Smooth muscle cell (in vitro differentiated cells): ENCODE results near the gene TNS3. TPM values are rescaled to one million over a fixed set of nuclear protein-coding genes. Genes with fewer than 3 reads are reported as not detected.

Source experiments
- DNase-seq: peaks from one replicate; lab custom pipeline; 2025; ENCODE audit not compliant: unreplicated experiment; lab: John Stamatoyannopoulos, UW
- H2AFZ ChIP-seq: fragments of 200-600 bp; sonication (generic); 2 replicates; pipeline ENCODE4 v1.6.0; 2016; ENCODE audit warnings: antibody characterized with exemption, low read depth, mild to moderate bottlenecking
- H3F3A ChIP-seq: fragments of 200-600 bp; sonication (generic); 2 replicates; pipeline ENCODE4 v1.6.0; 2017; ENCODE audit warnings: antibody characterized with exemption, low read depth
- H3K27ac ChIP-seq: fragments of 200-600 bp; sonication (generic); 2 replicates; pipeline ENCODE4 v1.5.1; 2016; ENCODE audit warnings: low read depth, mild to moderate bottlenecking
- H3K27me3 ChIP-seq: fragments of 200-600 bp; sonication (generic); 2 replicates; pipeline ENCODE4 v1.6.1; 2016; ENCODE audit warnings: low read depth, mild to moderate bottlenecking
- H3K36me3 ChIP-seq: fragments of 200-600 bp; sonication (generic); 2 replicates; pipeline ENCODE4 v1.5.1; 2016; ENCODE audit warnings: low read depth
- H3K4me1 ChIP-seq: fragments of 200-600 bp; sonication (generic); 2 replicates; pipeline ENCODE4 v1.5.1; 2016; ENCODE audit warnings: low read depth
- H3K4me2 ChIP-seq: fragments of 200-600 bp; sonication (generic); 2 replicates; pipeline ENCODE4 v1.6.0; 2016; ENCODE audit warnings: mild to moderate bottlenecking
- H3K4me3 ChIP-seq: fragments of 200-600 bp; sonication (generic); 2 replicates; pipeline ENCODE4 v1.5.1; 2016; ENCODE audit warnings: mild to moderate bottlenecking
- H3K79me2 ChIP-seq: fragments of 200-600 bp; sonication (generic); 2 replicates; pipeline ENCODE4 v1.6.0; 2016; ENCODE audit warnings: low read depth, mild to moderate bottlenecking
- H3K9ac ChIP-seq: fragments of 200-600 bp; sonication (generic); 2 replicates; pipeline ENCODE4 v1.6.0; 2016; ENCODE audit warnings: low read depth
- H3K9me3 ChIP-seq: fragments of 200-600 bp; sonication (generic); replicated peaks from 2 replicates; pipeline ENCODE4 v1.5.1; 2016; ENCODE audit warnings: low read depth
- H4K20me1 ChIP-seq: fragments of 200-600 bp; sonication (generic); 2 replicates; pipeline ENCODE4 v1.6.0; 2016; ENCODE audit warnings: low read depth
- CTCF ChIP-seq: fragments of 200-600 bp; sonication (generic); IDR thresholded peaks from 2 replicates; pipeline ENCODE4 v1.5.1; 2017; ENCODE audit warnings: borderline replicate concordance, mild to moderate bottlenecking, antibody characterized with exemption; ENCODE audit not compliant: insufficient read depth, poor library complexity, severe bottlenecking
- WGBS: methylation state at CpG from one replicate; pipeline ENCODE4 v1.1.7; 2016; ENCODE audit warnings: low lambda C conversion rate; 5-methylcytosine and 5-hydroxymethylcytosine counted together
- polyA plus RNA-seq: library from polyadenylated mRNA; unstranded; fragments of >200 nt; fragmentation: Nextera tagmentation; extraction: Ambion mirVana; gene quantifications from 2 replicates; pipeline ENCODE4 v1.2.1, GENCODE V29; 2016
- total RNA-seq: library from RNA; depleted of rRNA; stranded (reverse); fragments of >200 nt; gene quantifications from 2 replicates; pipeline ENCODE4 v1.2.3, GENCODE V29; 2014

TNS3 gene
- total and polyA plus RNA-seq, 2 experiments from 2014 or later = 32.6 to 50.5 TPM

GRCh38 chr7:47474937-47475879 lies 106.7 kb downstream of the TNS3 start:
- 53% methylated on average over 24 of the region's 24 CpGs for WGBS
- no peaks in the 10 kb centered on the region for H3K9me3 ChIP-seq
- TF ChIP-seq CTCF = no peak
- no peaks in the 10 kb centered on the region for H3K27me3 ChIP-seq
- H3F3A ChIP-seq = peaks cover 13% of the 10 kb centered on the region
- peaks cover 48% of the 10 kb centered on the region for H3K79me2 ChIP-seq
- H3K36me3 ChIP-seq = no peaks in the 10 kb centered on the region
- H3K9ac ChIP-seq = peak overlapping the region; percentile 23
- no peak overlapping the region for H3K4me3 ChIP-seq
- H2AFZ ChIP-seq = no peak overlapping the region
- H3K4me1 ChIP-seq = peaks cover 32% of the 10 kb centered on the region
- H3K4me2 ChIP-seq = peak overlapping the region; percentile 63
- peaks cover 75% of the 10 kb centered on the region for H4K20me1 ChIP-seq
- peak overlapping the region; percentile 34 for H3K27ac ChIP-seq
- no peak for DNase-seq

DNA sequence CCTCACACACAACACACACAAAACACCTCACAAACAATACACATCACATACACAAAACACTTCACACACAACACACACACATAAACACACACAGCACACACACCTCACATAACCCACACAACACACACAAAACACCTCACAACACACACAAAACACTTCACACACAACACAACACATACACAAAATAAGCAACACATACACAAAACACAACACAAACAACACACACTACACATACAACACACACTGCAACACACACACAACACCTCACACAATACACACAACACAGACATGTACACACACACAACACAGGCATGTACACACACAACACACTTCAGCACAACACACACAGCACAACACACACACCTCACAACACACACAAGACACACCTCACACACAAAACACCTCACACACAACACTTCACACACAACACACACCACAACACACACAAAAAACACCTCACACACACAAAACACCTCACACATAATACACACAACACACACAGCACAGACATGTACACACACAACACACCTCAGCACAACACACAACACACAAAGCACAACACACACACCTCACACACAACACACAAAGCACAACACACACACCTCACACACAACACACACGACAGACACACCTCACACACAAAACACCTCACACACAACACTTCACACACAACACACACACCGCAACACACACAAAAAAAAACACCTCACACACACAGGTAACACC lies 107.5 kb downstream of the TNS3 start:
- Histone ChIP-seq H4K20me1 (peaks cover 81% of the 10 kb centered on the region), H3K36me3 (no peaks in the 10 kb centered on the region), H3K27ac (no peak overlapping the region), H3F3A (peaks cover 13% of the 10 kb centered on the region), H3K79me2 (peaks cover 46% of the 10 kb centered on the region), H3K9me3 (no peaks in the 10 kb centered on the region), H3K4me3 (no peak overlapping the region), H2AFZ (no peak overlapping the region), H3K4me2 (no peak overlapping the region), H3K27me3 (no peaks in the 10 kb centered on the region), H3K4me1 (peaks cover 24% of the 10 kb centered on the region), H3K9ac (no peak overlapping the region)
- no peak for TF ChIP-seq CTCF
- DNase-seq = no peak
- WGBS = 100% methylated on average over 2 of the region's 2 CpGs

- peaks cover 48% of the 10 kb centered on the region for H3K79me2 ChIP-seq
- H3F3A ChIP-seq = peaks cover 13% of the 10 kb centered on the region
- no peaks in the 10 kb centered on the region for H3K9me3 ChIP-seq
- H3K4me1 ChIP-seq = peaks cover 19% of the 10 kb centered on the region
- TF ChIP-seq CTCF = no peak
- peaks cover 83% of the 10 kb centered on the region for H4K20me1 ChIP-seq
- H3K4me2 ChIP-seq = no peak overlapping the region
- no peak for DNase-seq
- no peaks in the 10 kb centered on the region for H3K36me3 ChIP-seq
- no peak overlapping the region for H3K4me3 ChIP-seq
- no peaks in the 10 kb centered on the region for H3K27me3 ChIP-seq
- H2AFZ ChIP-seq = no peak overlapping the region
- no peak overlapping the region for H3K9ac ChIP-seq
- H3K27ac ChIP-seq = no peak overlapping the region
- WGBS = 87% methylated on average over 6 of the region's 6 CpGs
Measured at GRCh38 chr7:47473499-47474210, 108.3 kb downstream of the TNS3 start.
